Stomach (tissue), 4 donors: ENCODE measurements around the gene XYLT1.

ENCODE experiments used
- CTCF ChIP-seq, 7 experiments: fragments of 450-650 bp in 4 of 7; fragments of 200-600 bp in 3 of 7; sonication (generic) in 3 of 7; IDR thresholded peaks; one replicate each; pipeline ENCODE4 v1.5.1; 2016 to 2019; ENCODE audit warnings: antibody characterized with exemption in 7 of 7, control low read depth in 2 of 7, mild to moderate bottlenecking in 1 of 7
- EP300 ChIP-seq: sonication (generic); formaldehyde crosslinking; IDR thresholded peaks from one replicate; pipeline ENCODE4 v1.6.1; 2017; ENCODE audit warnings: antibody characterized with exemption

- TF ChIP-seq EP300 (no peak), CTCF (IDR thresholded peaks at IDR 0.05) (no peak)
These were observed 62.5 kb downstream of the XYLT1 start for GRCh38 chr16:17408296-17408695.
